Measurements from ENCODE around the gene RPL36. TPM values are rescaled to one million over a fixed set of nuclear protein-coding genes. Genes with fewer than 3 reads are reported as not detected.

Gene RPL36
- total RNA-seq, 2 donors from 2014 or later: 628 to 1,303 TPM

GRCh38 chr19:5691822-5692722, 2.0 kb downstream of the RPL36 start:
- intact Hi-C loops (cut with DNase I): loop anchor here (2.0 kb wide), 1 partner anchor 69 kb away; the partner anchor contains the start of genes SAFB and SAFB2
- no peak for DNase-seq (ENCODE audit: low spot score)
- peak overlapping the region; percentile 86 to 89 for H3K27ac ChIP-seq
- H3K9me3 ChIP-seq: no peaks in the 10 kb centered on the region
- H3K27me3 ChIP-seq (replicated peaks; ENCODE audit: insufficient read depth): no peaks in the 10 kb centered on the region
- WGBS: 50% methylated on average over 38 of the region's 42 CpGs
- H3K36me3 ChIP-seq: peaks cover 7 to 30% of the 10 kb centered on the region in 2 donors
- TF ChIP-seq CTCF (IDR thresholded peaks at IDR 0.05): no peak
- H3K4me3 ChIP-seq: peak overlapping the region; percentile 54 to 73
- peaks cover 13% of the 10 kb centered on the region for H3K4me1 ChIP-seq (replicated peaks)

DNA sequence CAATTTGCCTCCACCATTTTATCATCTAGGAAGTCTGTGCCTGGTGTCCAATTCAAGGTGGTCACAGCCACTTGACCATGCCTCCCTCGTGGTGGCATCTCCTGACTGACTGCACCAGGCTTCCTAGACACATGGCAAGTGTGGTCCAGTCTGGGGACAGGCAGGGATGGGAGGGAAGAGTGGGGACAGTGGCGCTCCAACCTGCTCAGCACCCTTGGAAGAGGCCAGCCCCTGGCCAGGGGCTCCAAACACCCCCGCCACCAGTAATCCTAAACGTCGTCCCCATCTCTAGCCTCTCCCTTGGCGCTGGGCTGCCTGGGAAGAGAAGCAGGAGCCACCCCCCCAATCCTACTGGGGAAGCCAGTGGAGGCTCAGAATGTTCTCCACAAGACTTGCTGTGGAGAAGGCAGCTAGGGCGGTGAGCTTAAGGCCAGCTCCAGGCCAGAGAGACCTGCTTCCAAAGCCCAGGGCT, 2.7 kb downstream of the RPL36 start:
- Histone ChIP-seq H3K9me3 (no peaks in the 10 kb centered on the region), H3K36me3 (peaks cover 7 to 30% of the 10 kb centered on the region in 2 donors), H3K27me3 (replicated peaks; ENCODE audit: insufficient read depth) (no peaks in the 10 kb centered on the region), H3K4me3 (no peak overlapping the region), H3K27ac (no peak overlapping the region), H3K4me1 (replicated peaks) (peaks cover 13% of the 10 kb centered on the region)
- intact Hi-C loops (cut with DNase I): no loop called here
- TF ChIP-seq CTCF (IDR thresholded peaks at IDR 0.05): no peak
- TF ChIP-seq POLR2A (IDR thresholded peaks at IDR 0.05): no peak
- no peak for TF ChIP-seq POLR2AphosphoS5 (IDR thresholded peaks at IDR 0.05)
- DNase-seq (ENCODE audit: low spot score): no peak
- 69% methylated on average over 7 of the region's 7 CpGs for WGBS

GRCh38 chr19:5693195-5694166, 3.4 kb downstream of the RPL36 start:
- H3K27ac ChIP-seq: no peak overlapping the region
- TF ChIP-seq POLR2AphosphoS5 (IDR thresholded peaks at IDR 0.05) (no peak), CTCF (IDR thresholded peaks at IDR 0.05) (no peak), POLR2A (IDR thresholded peaks at IDR 0.05) (no peak)
- H3K4me1 ChIP-seq (replicated peaks): peaks cover 13% of the 10 kb centered on the region
- WGBS: 78% methylated on average over 34 of the region's 39 CpGs
- H3K4me3 ChIP-seq: no peak overlapping the region
- no peaks in the 10 kb centered on the region for H3K9me3 ChIP-seq
- no peak for DNase-seq (ENCODE audit: low spot score)
- peaks cover 7 to 34% of the 10 kb centered on the region in 2 donors for H3K36me3 ChIP-seq
- intact Hi-C loops (cut with DNase I): no loop called here
- no peaks in the 10 kb centered on the region for H3K27me3 ChIP-seq (replicated peaks; ENCODE audit: insufficient read depth)

DNA sequence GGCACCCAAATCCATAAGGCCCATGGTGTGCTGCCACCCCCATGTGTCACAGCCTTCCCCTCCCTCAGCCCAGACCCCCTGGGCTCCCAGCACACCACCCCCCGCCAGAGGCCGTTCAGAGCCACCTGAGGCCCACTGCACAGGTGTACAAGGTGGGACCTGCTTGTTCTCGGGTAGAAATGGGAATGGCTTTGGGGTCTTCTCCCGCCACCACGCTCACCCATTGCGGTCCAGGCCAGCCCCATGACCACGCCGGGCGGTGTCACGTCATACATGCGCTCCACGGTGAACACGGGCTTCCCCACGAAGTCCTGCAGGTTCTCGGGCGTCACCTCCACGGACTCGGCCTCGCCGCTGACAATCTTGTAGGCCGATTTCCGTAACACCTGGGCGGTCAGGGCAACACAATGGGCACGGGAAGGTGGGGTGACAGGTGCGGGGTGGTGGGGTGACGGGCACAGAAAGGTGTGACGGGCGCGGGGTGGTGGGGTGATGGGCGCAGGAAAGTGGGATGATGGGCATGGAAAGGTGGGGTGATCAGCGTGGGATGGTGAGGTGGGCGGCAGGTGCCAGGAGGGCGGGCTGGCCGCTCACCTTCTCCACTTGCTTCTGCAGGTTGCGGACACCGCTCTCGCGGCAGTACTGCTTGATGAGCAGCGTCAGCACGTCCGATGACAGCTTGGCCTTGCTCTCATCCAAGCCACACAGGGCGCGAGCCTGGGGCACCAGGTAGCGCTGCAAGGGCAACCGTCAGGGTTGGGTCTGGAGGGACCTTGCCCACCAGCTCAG, 4.3 kb downstream of the RPL36 start:
- Histone ChIP-seq H3K27ac (no peak overlapping the region), H3K36me3 (peaks cover 7 to 39% of the 10 kb centered on the region in 2 donors), H3K4me1 (replicated peaks) (peaks cover 13% of the 10 kb centered on the region), H3K9me3 (no peaks in the 10 kb centered on the region), H3K27me3 (replicated peaks; ENCODE audit: insufficient read depth) (no peaks in the 10 kb centered on the region), H3K4me3 (no peak overlapping the region)
- no peak for DNase-seq (ENCODE audit: low spot score)
- intact Hi-C loops (cut with DNase I): no loop called here
- 85% methylated on average over 41 of the region's 45 CpGs for WGBS
- TF ChIP-seq POLR2A (IDR thresholded peaks at IDR 0.05) (no peak), CTCF (IDR thresholded peaks at IDR 0.05) (no peak), POLR2AphosphoS5 (IDR thresholded peaks at IDR 0.05) (no peak)
